Immature natural killer cell (primary cell): ENCODE data around the gene ENTREP3. TPM values are rescaled to one million over a fixed set of nuclear protein-coding genes. Genes with fewer than 3 reads are reported as not detected.
A peak's percentile ranks its signal among the peaks of the same experiment; 100 is the strongest.
"Not testable (repeated sequence)": the region's sequence is repeated elsewhere in the genome, so short reads cannot be mapped to it uniquely, and the experiment has no call there.

ENCODE experiments used
- DNase-seq, 3 donors: peaks; one replicate each; pipeline ENCODE4 v3.0.0; 2022; ENCODE audit warnings: mixed read lengths in 1 of 3
- H3K27ac Mint-ChIP-seq, 6 donors: one replicate each; pipeline ENCODE4 v1.8.0; 2020; ENCODE audit warnings: mixed read lengths in 6 of 6, mild to moderate bottlenecking in 5 of 6, inconsistent platforms in 4 of 6, moderate library complexity in 3 of 6
- H3K27me3 Mint-ChIP-seq, 3 donors: one replicate each; pipeline ENCODE4 v1.8.0; 2020 to 2021; ENCODE audit warnings: low read depth in 3 of 3, mild to moderate bottlenecking in 3 of 3, mixed read lengths in 3 of 3, moderate library complexity in 3 of 3, inconsistent platforms in 1 of 3
- H3K36me3 Mint-ChIP-seq, 3 donors: one replicate each; pipeline ENCODE4 v1.8.0; 2020; ENCODE audit warnings: mixed read lengths in 3 of 3, inconsistent platforms in 2 of 3, mild to moderate bottlenecking in 2 of 3
- H3K4me1 Mint-ChIP-seq, 2 donors: one replicate each; pipeline ENCODE4 v1.8.0; 2020; ENCODE audit warnings: inconsistent platforms in 2 of 2, mild to moderate bottlenecking in 2 of 2, mixed read lengths in 2 of 2, moderate library complexity in 1 of 2
- H3K4me3 Mint-ChIP-seq, 5 donors: one replicate each; pipeline ENCODE4 v1.8.0; 2020; ENCODE audit warnings: mild to moderate bottlenecking in 5 of 5, mixed read lengths in 5 of 5, inconsistent platforms in 3 of 5, moderate library complexity in 3 of 5
- H3K9me3 Mint-ChIP-seq, 6 donors: one replicate each; pipeline ENCODE4 v1.8.0; 2020; ENCODE audit warnings: mild to moderate bottlenecking in 6 of 6, mixed read lengths in 6 of 6, inconsistent platforms in 4 of 6, moderate library complexity in 3 of 6
- polyA plus RNA-seq, 3 donors: library from polyadenylated mRNA; unstranded; fragments of 300-500 nt; fragmentation: Illumina TruSeq; gene quantifications; one replicate each; pipeline ENCODE4 v1.2.3, GENCODE V29; 2021

Gene ENTREP3
- polyA plus RNA-seq, 3 donors from 2014 or later: 0.64 to 1.3 (median 0.79) TPM

GRCh38 chr1:155219592-155220031, 35.7 kb downstream of the ENTREP3 start:
- Mint-ChIP-seq H3K27ac (peak overlapping the region; percentile 88 to 98 (median 92)), H3K9me3 (no peaks in the 10 kb centered on the region), H3K4me1 (peaks cover 24 to 29% of the 10 kb centered on the region in 2 donors), H3K27me3 (peaks cover 4 to 6% (median 5%) of the 10 kb centered on the region in 3 donors), H3K36me3 (peaks cover 0 to 7% (median 0%) of the 10 kb centered on the region in 3 donors), H3K4me3 (peak overlapping the region; percentile 66 to 80 (median 79))
- peak; percentile 72 to 76 (median 74) for DNase-seq

- peaks cover 0 to 7% (median 0%) of the 10 kb centered on the region in 3 donors for H3K36me3 Mint-ChIP-seq
- H3K4me3 Mint-ChIP-seq: peak overlapping the region; percentile 66 to 80 (median 79)
- H3K4me1 Mint-ChIP-seq: peaks cover 24 to 29% of the 10 kb centered on the region in 2 donors
- peaks cover 4 to 6% (median 5%) of the 10 kb centered on the region in 3 donors for H3K27me3 Mint-ChIP-seq
- peak overlapping the region; percentile 88 to 98 (median 92) for H3K27ac Mint-ChIP-seq
- DNase-seq: peak; percentile 36 to 45 (median 42)
- no peaks in the 10 kb centered on the region for H3K9me3 Mint-ChIP-seq
Measured at GRCh38 chr1:155218854-155219591, 36.3 kb downstream of the ENTREP3 start.

- H3K4me1 Mint-ChIP-seq: peaks cover 13 to 26% of the 10 kb centered on the region in 2 donors
- H3K27ac Mint-ChIP-seq: peak overlapping the region in 1 of 6 donors; percentile 25
- not testable (repeated sequence) for H3K4me3 Mint-ChIP-seq, H3K27me3 Mint-ChIP-seq, DNase-seq, H3K36me3 Mint-ChIP-seq, H3K9me3 Mint-ChIP-seq
Measured at GRCh38 chr1:155214702-155215101, 40.6 kb downstream of the ENTREP3 start.

GRCh38 chr1:155212051-155212440, 43.2 kb downstream of the ENTREP3 start:
- H3K27me3 Mint-ChIP-seq, H3K27ac Mint-ChIP-seq, DNase-seq, H3K9me3 Mint-ChIP-seq, H3K36me3 Mint-ChIP-seq, H3K4me3 Mint-ChIP-seq: not testable (repeated sequence)
- peaks cover 15 to 27% of the 10 kb centered on the region in 2 donors for H3K4me1 Mint-ChIP-seq

- not testable (repeated sequence) for DNase-seq, H3K36me3 Mint-ChIP-seq, H3K27ac Mint-ChIP-seq, H3K9me3 Mint-ChIP-seq
- peaks cover 19 to 32% of the 10 kb centered on the region in 2 donors for H3K4me1 Mint-ChIP-seq
- H3K4me3 Mint-ChIP-seq: peak overlapping the region in 1 of 5 donors; percentile 6
- peaks cover 7 to 10% (median 9%) of the 10 kb centered on the region in 3 donors for H3K27me3 Mint-ChIP-seq
Measured at GRCh38 chr1:155211381-155212050, 43.8 kb downstream of the ENTREP3 start.

GRCh38 chr1:155210314-155211104, 44.8 kb downstream of the ENTREP3 start:
- H3K27me3 Mint-ChIP-seq: peaks cover 7 to 12% (median 9%) of the 10 kb centered on the region in 3 donors
- H3K4me1 Mint-ChIP-seq: peaks cover 19 to 32% of the 10 kb centered on the region in 2 donors
- H3K27ac Mint-ChIP-seq: peak overlapping the region in 5 of 6 donors; percentile 5 to 92 (median 19)
- no peak for DNase-seq
- peak overlapping the region in 4 of 5 donors; percentile 32 to 89 (median 86) for H3K4me3 Mint-ChIP-seq
- no peaks in the 10 kb centered on the region for H3K9me3 Mint-ChIP-seq
- H3K36me3 Mint-ChIP-seq: peaks cover 0 to 7% (median 0%) of the 10 kb centered on the region in 3 donors

- peaks cover 19 to 32% of the 10 kb centered on the region in 2 donors for H3K4me1 Mint-ChIP-seq
- peak overlapping the region; percentile 77 to 95 (median 92) for H3K27ac Mint-ChIP-seq
- DNase-seq: no peak
- H3K4me3 Mint-ChIP-seq: peak overlapping the region; percentile 86 to 89 (median 87)
- H3K27me3 Mint-ChIP-seq: peaks cover 7 to 12% (median 8%) of the 10 kb centered on the region in 3 donors
- no peaks in the 10 kb centered on the region for H3K36me3 Mint-ChIP-seq
- H3K9me3 Mint-ChIP-seq: no peaks in the 10 kb centered on the region
Measured at GRCh38 chr1:155209312-155209721, 46.0 kb downstream of the ENTREP3 start.

- no peaks in the 10 kb centered on the region for H3K36me3 Mint-ChIP-seq
- peak within 1 kb of the TSS; percentile 86 to 89 (median 87) for H3K4me3 Mint-ChIP-seq
- H3K4me1 Mint-ChIP-seq: peaks cover 19 to 32% of the 10 kb centered on the region in 2 donors
- no peaks in the 10 kb centered on the region for H3K9me3 Mint-ChIP-seq
- peak; percentile 90 to 91 (median 91) for DNase-seq
- H3K27me3 Mint-ChIP-seq: peaks cover 7 to 12% (median 8%) of the 10 kb centered on the region in 3 donors
- H3K27ac Mint-ChIP-seq: peak within 1 kb of the TSS; percentile 92 to 98 (median 95)
Measured at GRCh38 chr1:155208541-155209311, 46.6 kb downstream of the ENTREP3 start, which contains the start of gene MTX1. Gene MTX1, plus strand, starts transcription at chr1:155208695. Its CDS starts 110 bp downstream, at chr1:155208805.

- Mint-ChIP-seq H3K27ac (peak within 1 kb of the TSS; percentile 92 to 98 (median 95)), H3K9me3 (no peaks in the 10 kb centered on the region), H3K4me1 (peaks cover 19 to 32% of the 10 kb centered on the region in 2 donors), H3K36me3 (no peaks in the 10 kb centered on the region), H3K27me3 (peaks cover 7 to 12% (median 8%) of the 10 kb centered on the region in 3 donors), H3K4me3 (peak within 1 kb of the TSS; percentile 86 to 89 (median 87))
- DNase-seq: no peak
Measured at GRCh38 chr1:155207806-155208540, 47.3 kb downstream of the ENTREP3 start, which contains the start of gene THBS3. Gene THBS3, minus strand, starts transcription at chr1:155207897. Its CDS starts 21 bp downstream, at chr1:155207876.

GRCh38 chr1:155206891-155207805, 48.1 kb downstream of the ENTREP3 start:
- Mint-ChIP-seq H3K27me3 (peaks cover 7 to 12% (median 8%) of the 10 kb centered on the region in 3 donors), H3K9me3 (no peaks in the 10 kb centered on the region), H3K4me1 (peaks cover 19 to 32% of the 10 kb centered on the region in 2 donors), H3K27ac (peak overlapping the region; percentile 68 to 95 (median 90)), H3K36me3 (no peaks in the 10 kb centered on the region), H3K4me3 (peak overlapping the region; percentile 50 to 72 (median 62))
- peak; percentile 82 to 87 (median 84) for DNase-seq

GRCh38 chr1:155205969-155206593, 49.2 kb downstream of the ENTREP3 start:
- DNase-seq: no peak
- H3K9me3 Mint-ChIP-seq: no peaks in the 10 kb centered on the region
- H3K4me3 Mint-ChIP-seq: no peak overlapping the region
- peaks cover 19 to 32% of the 10 kb centered on the region in 2 donors for H3K4me1 Mint-ChIP-seq
- no peaks in the 10 kb centered on the region for H3K36me3 Mint-ChIP-seq
- H3K27ac Mint-ChIP-seq: no peak overlapping the region
- peaks cover 9 to 12% (median 10%) of the 10 kb centered on the region in 3 donors for H3K27me3 Mint-ChIP-seq
